Neural cell (in vitro differentiated cells): ENCODE data around the gene TXNL4B. TPM values are rescaled to one million over a fixed set of nuclear protein-coding genes. Genes with fewer than 3 reads are reported as not detected.

ENCODE experiments used
- H2AFZ ChIP-seq: fragments of 200-600, 300-800 bp; sonication (generic), shearing (Covaris generic); 2 replicates; pipeline ENCODE4 v1.6.0; 2014; ENCODE audit warnings: low read depth, mild to moderate bottlenecking, antibody characterized with exemption, low read length, moderate library complexity
- H3F3A ChIP-seq: fragments of 200-600 bp; shearing (Covaris generic); 2 replicates; pipeline ENCODE4 v1.6.1; 2016; ENCODE audit warnings: mild to moderate bottlenecking, moderate library complexity, mixed read lengths, antibody characterized with exemption, low read length; ENCODE audit not compliant: insufficient read depth, poor library complexity, severe bottlenecking
- H3K27ac ChIP-seq: fragments of 200-600, 300-800 bp; sonication (generic), shearing (Covaris generic); 2 replicates; pipeline ENCODE4 v1.5.1; 2014; ENCODE audit warnings: mild to moderate bottlenecking, low read length, moderate library complexity
- H3K27me3 ChIP-seq: fragments of 300-800, 200-600 bp; sonication (generic), shearing (Covaris generic); 2 replicates; pipeline ENCODE4 v1.6.0; 2014; ENCODE audit warnings: mild to moderate bottlenecking, low read depth, low read length, moderate library complexity; ENCODE audit not compliant: insufficient read depth
- H3K36me3 ChIP-seq: fragments of 300-800, 200-600 bp; sonication (generic), shearing (Covaris generic); 2 replicates; pipeline ENCODE4 v1.5.1; 2014; ENCODE audit warnings: mild to moderate bottlenecking, antibody characterized with exemption, low read length, moderate library complexity; ENCODE audit not compliant: insufficient read depth
- H3K4me2 ChIP-seq: fragments of 300-800, 200-600 bp; sonication (generic), shearing (Covaris generic); 2 replicates; pipeline ENCODE4 v1.6.0; 2014; ENCODE audit warnings: mild to moderate bottlenecking, low read length
- H3K4me3 ChIP-seq: fragments of 300-800, 200-600 bp; sonication (generic), shearing (Covaris generic); 2 replicates; pipeline ENCODE4 v1.5.1; 2014; ENCODE audit warnings: mild to moderate bottlenecking, low read length, moderate library complexity
- H3K79me2 ChIP-seq: fragments of 200-600 bp; shearing (Covaris generic); replicated peaks from 2 replicates; pipeline ENCODE4 v1.6.0; 2014; ENCODE audit warnings: mild to moderate bottlenecking, low read length, moderate library complexity; ENCODE audit not compliant: insufficient read depth
- H3K9ac ChIP-seq: fragments of 300-800, 200-600 bp; sonication (generic), shearing (Covaris generic); 2 replicates; pipeline ENCODE4 v1.6.1; 2016; ENCODE audit warnings: mild to moderate bottlenecking, low read length, mixed read lengths
- H3K9me2 ChIP-seq: fragments of 200-600 bp; shearing (Covaris generic); 2 replicates; pipeline ENCODE4 v1.6.1; 2016; ENCODE audit warnings: mild to moderate bottlenecking, low read length, mixed read lengths; ENCODE audit not compliant: insufficient read depth
- H3K9me3 ChIP-seq: fragments of 200-600, 300-800 bp; sonication (generic), shearing (Covaris generic); 2 replicates; pipeline ENCODE4 v1.6.1; 2016; ENCODE audit warnings: mild to moderate bottlenecking, mixed run types, low read length, moderate library complexity, mixed read lengths
- H4K20me1 ChIP-seq: fragments of 200-600 bp; shearing (Covaris generic); 2 replicates; pipeline ENCODE4 v1.6.1; 2016; ENCODE audit warnings: mild to moderate bottlenecking, mixed run types; ENCODE audit not compliant: insufficient read depth
- CTCF ChIP-seq: fragments of 450-650 bp; IDR thresholded peaks from 2 replicates; pipeline ENCODE4 v1.5.1; 2014; ENCODE audit warnings: antibody characterized with exemption, mild to moderate bottlenecking, moderate library complexity; ENCODE audit not compliant: poor library complexity, severe bottlenecking
- EP300 ChIP-seq: fragments of 450-650 bp; conservative IDR thresholded peaks from 2 replicates; pipeline ENCODE4 v1.6.1; 2014; ENCODE audit warnings: antibody characterized with exemption, mild to moderate bottlenecking, moderate library complexity; ENCODE audit not compliant: poor library complexity, severe bottlenecking
- EZH2 ChIP-seq: fragments of 200-600, 300-800 bp; shearing (Covaris generic), sonication (generic); IDR thresholded peaks from 2 replicates; pipeline ENCODE4 v1.6.1; 2014; ENCODE audit warnings: antibody characterized with exemption, low read length, borderline replicate concordance, mild to moderate bottlenecking; ENCODE audit not compliant: insufficient read depth, poor library complexity, severe bottlenecking
- MXI1 ChIP-seq: fragments of 450-650 bp; conservative IDR thresholded peaks from 2 replicates; pipeline ENCODE4 v1.6.1; 2014; ENCODE audit warnings: antibody characterized with exemption, mild to moderate bottlenecking; ENCODE audit not compliant: poor library complexity, severe bottlenecking
- POLR2AphosphoS5 ChIP-seq: IDR thresholded peaks from 2 replicates; pipeline ENCODE4 v1.6.1; 2012
- RAD21 ChIP-seq: fragments of 450-650 bp; conservative IDR thresholded peaks from 2 replicates; pipeline ENCODE4 v1.6.1; 2014; ENCODE audit warnings: antibody characterized with exemption, mild to moderate bottlenecking, moderate library complexity
- REST ChIP-seq: IDR thresholded peaks from 2 replicates; pipeline ENCODE4 v1.6.1; 2012; ENCODE audit warnings: borderline replicate concordance
- SMC3 ChIP-seq: fragments of 450-650 bp; conservative IDR thresholded peaks from 2 replicates; pipeline ENCODE4 v1.6.1; 2014; ENCODE audit warnings: antibody characterized with exemption, mild to moderate bottlenecking, moderate library complexity; ENCODE audit not compliant: poor library complexity
- TAF1 ChIP-seq: IDR thresholded peaks from 2 replicates; pipeline ENCODE4 v1.6.1; 2012; ENCODE audit warnings: low read depth
- polyA plus RNA-seq: library from polyadenylated mRNA; depleted of rRNA; stranded (reverse); fragments of >200 nt; gene quantifications from 2 replicates; pipeline ENCODE4 v1.2.3, GENCODE V29; 2014

The TXNL4B gene
- polyA plus RNA-seq, 1 donor from 2014 or later: 26.2 TPM

GRCh38 chr16:72043539-72043938, 49.9 kb downstream of the TXNL4B start:
- no peak for TF ChIP-seq TAF1
- Histone ChIP-seq H3K4me2 (no peak overlapping the region), H4K20me1 (no peaks in the 10 kb centered on the region), H3K9me3 (no peaks in the 10 kb centered on the region), H3K9me2 (no peaks in the 10 kb centered on the region), H3K36me3 (no peaks in the 10 kb centered on the region), H3F3A (no peaks in the 10 kb centered on the region), H3K4me3 (no peak overlapping the region), H3K79me2 (no peaks in the 10 kb centered on the region), H3K27me3 (no peaks in the 10 kb centered on the region), H3K9ac (no peak overlapping the region), H3K27ac (no peak overlapping the region), H2AFZ (no peak overlapping the region)

GRCh38 chr16:72043058-72043457, 50.4 kb downstream of the TXNL4B start:
- H3K27me3 ChIP-seq: no peaks in the 10 kb centered on the region
- H2AFZ ChIP-seq: no peak overlapping the region
- H3K9ac ChIP-seq: no peak overlapping the region
- no peak overlapping the region for H3K4me2 ChIP-seq
- TF ChIP-seq EZH2: no peak
- TF ChIP-seq RAD21: no peak
- TF ChIP-seq CTCF: no peak
- no peak for TF ChIP-seq REST
- TF ChIP-seq POLR2AphosphoS5: no peak
- no peak for TF ChIP-seq EP300
- TF ChIP-seq SMC3: no peak
- no peak overlapping the region for H3K27ac ChIP-seq
- no peaks in the 10 kb centered on the region for H3K36me3 ChIP-seq
- no peaks in the 10 kb centered on the region for H3K9me3 ChIP-seq
- H3K4me3 ChIP-seq: no peak overlapping the region
- no peaks in the 10 kb centered on the region for H3K79me2 ChIP-seq
- no peaks in the 10 kb centered on the region for H4K20me1 ChIP-seq
- no peaks in the 10 kb centered on the region for H3K9me2 ChIP-seq
- no peaks in the 10 kb centered on the region for H3F3A ChIP-seq

- Histone ChIP-seq H4K20me1 (no peaks in the 10 kb centered on the region), H3K9ac (no peak overlapping the region), H3K36me3 (no peaks in the 10 kb centered on the region), H3K79me2 (no peaks in the 10 kb centered on the region), H3K9me3 (no peaks in the 10 kb centered on the region), H3K9me2 (no peaks in the 10 kb centered on the region), H3K27me3 (no peaks in the 10 kb centered on the region), H3K27ac (no peak overlapping the region), H2AFZ (no peak overlapping the region), H3F3A (no peaks in the 10 kb centered on the region), H3K4me3 (no peak overlapping the region), H3K4me2 (no peak overlapping the region)
- TF ChIP-seq EP300 (no peak), POLR2AphosphoS5 (no peak), SMC3 (no peak), REST (no peak), RAD21 (no peak), CTCF (no peak), TAF1 (no peak), MXI1 (no peak), EZH2 (no peak)
Observed at GRCh38 chr16:72042157-72042660, 51.2 kb downstream of the TXNL4B start.
